ENCODE results near the gene C11orf16.

- TF ChIP-seq, protein P1, sequence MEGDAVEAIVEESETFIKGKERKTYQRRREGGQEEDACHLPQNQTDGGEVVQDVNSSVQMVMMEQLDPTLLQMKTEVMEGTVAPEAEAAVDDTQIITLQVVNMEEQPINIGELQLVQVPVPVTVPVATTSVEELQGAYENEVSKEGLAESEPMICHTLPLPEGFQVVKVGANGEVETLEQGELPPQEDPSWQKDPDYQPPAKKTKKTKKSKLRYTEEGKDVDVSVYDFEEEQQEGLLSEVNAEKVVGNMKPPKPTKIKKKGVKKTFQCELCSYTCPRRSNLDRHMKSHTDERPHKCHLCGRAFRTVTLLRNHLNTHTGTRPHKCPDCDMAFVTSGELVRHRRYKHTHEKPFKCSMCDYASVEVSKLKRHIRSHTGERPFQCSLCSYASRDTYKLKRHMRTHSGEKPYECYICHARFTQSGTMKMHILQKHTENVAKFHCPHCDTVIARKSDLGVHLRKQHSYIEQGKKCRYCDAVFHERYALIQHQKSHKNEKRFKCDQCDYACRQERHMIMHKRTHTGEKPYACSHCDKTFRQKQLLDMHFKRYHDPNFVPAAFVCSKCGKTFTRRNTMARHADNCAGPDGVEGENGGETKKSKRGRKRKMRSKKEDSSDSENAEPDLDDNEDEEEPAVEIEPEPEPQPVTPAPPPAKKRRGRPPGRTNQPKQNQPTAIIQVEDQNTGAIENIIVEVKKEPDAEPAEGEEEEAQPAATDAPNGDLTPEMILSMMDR (IDR thresholded peaks at IDR 0.05; ENCODE audit: low read length), result no peak
- TF ChIP-seq EZH2 (optimal IDR thresholded peaks at IDR 0.05; ENCODE audit: low read depth, low read length), result no peak
- TF ChIP-seq EZH2phosphoT487 (IDR thresholded peaks at IDR 0.05; ENCODE audit: low read length), result no peak
Observed at GRCh38 chr11:8911029-8911823, 21.5 kb downstream of the C11orf16 start, which contains the start of gene AKIP1.
